Common myeloid progenitor, CD34-positive (primary cell): ENCODE data around the gene MARCHF3.
"Not testable (repeated sequence)": the region's sequence is repeated elsewhere in the genome, so short reads cannot be mapped to it uniquely, and the experiment has no call there.

Experiments used
- CTCF ChIA-PET: fragments of 350-600 bp; sonication (Branson Sonifier 250); formaldehyde crosslinking; loops from one replicate; lab custom pipeline; 2021; ENCODE audit warnings: antibody characterized with exemption; lab: Charles Lee
- POLR2A ChIA-PET: fragments of 350-600 bp; sonication (Branson Sonifier 250); formaldehyde crosslinking; loops from one replicate; lab custom pipeline; 2021; ENCODE audit warnings: antibody characterized with exemption; lab: Charles Lee
- DNase-seq, 3 donors: peaks; one replicate each; pipeline versions ENCODE4 v3.0.0 to v3.0.0-alpha.2; 2013
- H3K27ac ChIP-seq, 2 experiments: 1 replicate in 1 of 2; 2 replicates in 1 of 2; pipeline ENCODE4 v1.7.0; 2013; ENCODE audit warnings: inconsistent platforms in 2 of 2, low read length in 2 of 2, mild to moderate bottlenecking in 2 of 2, low read depth in 1 of 2, moderate library complexity in 1 of 2; ENCODE audit not compliant: severe bottlenecking in 2 of 2, insufficient read depth in 1 of 2, poor library complexity in 1 of 2
- H3K27me3 ChIP-seq, 5 experiments: replicated peaks in 2 of 5; 1 replicate in 3 of 5; 2 replicates in 2 of 5; pipeline versions ENCODE4 v1.6.1 to v1.7.0; 2013; ENCODE audit warnings: low read length in 4 of 5, mild to moderate bottlenecking in 2 of 5, moderate library complexity in 2 of 5, inconsistent platforms in 1 of 5; ENCODE audit not compliant: insufficient read depth in 5 of 5, control insufficient read depth in 4 of 5
- H3K36me3 ChIP-seq, 4 experiments: 1 replicate in 2 of 4; 2 replicates in 2 of 4; pipeline versions ENCODE4 v1.6.1 to v1.7.0; 2013; ENCODE audit warnings: low read length in 3 of 4, control low read depth in 1 of 4, mild to moderate bottlenecking in 1 of 4; ENCODE audit not compliant: control insufficient read depth in 4 of 4, insufficient read depth in 4 of 4
- H3K4me1 ChIP-seq, 4 experiments: 1 replicate in 3 of 4; 2 replicates in 1 of 4; pipeline versions ENCODE4 v1.6.1 to v1.7.1; 2013; ENCODE audit warnings: low read length in 3 of 4, mild to moderate bottlenecking in 3 of 4, control low read depth in 1 of 4, inconsistent platforms in 1 of 4, moderate library complexity in 1 of 4; ENCODE audit not compliant: control insufficient read depth in 4 of 4, insufficient read depth in 4 of 4; ENCODE audit errors: control extremely low read depth in 1 of 4
- H3K4me3 ChIP-seq, 7 experiments: 1 replicate in 4 of 7; 2 replicates in 3 of 7; pipeline versions ENCODE4 v1.5.1 to v1.7.0; 2013; ENCODE audit warnings: mild to moderate bottlenecking in 7 of 7, low read length in 6 of 7, moderate library complexity in 6 of 7, inconsistent platforms in 2 of 7, low read depth in 2 of 7, control low read depth in 1 of 7; ENCODE audit not compliant: insufficient read depth in 4 of 7, control insufficient read depth in 1 of 7; ENCODE audit errors: extremely low read depth in 1 of 7
- H3K9me3 ChIP-seq, 5 experiments: 1 replicate in 4 of 5; 2 replicates in 1 of 5; pipeline versions ENCODE4 v1.6.1 to v1.7.1; 2013; ENCODE audit warnings: low read length in 4 of 5, mild to moderate bottlenecking in 2 of 5, inconsistent platforms in 1 of 5, low read depth in 1 of 5, moderate library complexity in 1 of 5; ENCODE audit not compliant: control insufficient read depth in 4 of 5, insufficient read depth in 2 of 5; ENCODE audit errors: control extremely low read depth in 1 of 5
- WGBS: methylation state at CpG from one replicate; pipeline ENCODE4 v1.1.5; 2013; ENCODE audit not compliant: insufficient coverage; 5-methylcytosine and 5-hydroxymethylcytosine counted together

Gene MARCHF3

DNA sequence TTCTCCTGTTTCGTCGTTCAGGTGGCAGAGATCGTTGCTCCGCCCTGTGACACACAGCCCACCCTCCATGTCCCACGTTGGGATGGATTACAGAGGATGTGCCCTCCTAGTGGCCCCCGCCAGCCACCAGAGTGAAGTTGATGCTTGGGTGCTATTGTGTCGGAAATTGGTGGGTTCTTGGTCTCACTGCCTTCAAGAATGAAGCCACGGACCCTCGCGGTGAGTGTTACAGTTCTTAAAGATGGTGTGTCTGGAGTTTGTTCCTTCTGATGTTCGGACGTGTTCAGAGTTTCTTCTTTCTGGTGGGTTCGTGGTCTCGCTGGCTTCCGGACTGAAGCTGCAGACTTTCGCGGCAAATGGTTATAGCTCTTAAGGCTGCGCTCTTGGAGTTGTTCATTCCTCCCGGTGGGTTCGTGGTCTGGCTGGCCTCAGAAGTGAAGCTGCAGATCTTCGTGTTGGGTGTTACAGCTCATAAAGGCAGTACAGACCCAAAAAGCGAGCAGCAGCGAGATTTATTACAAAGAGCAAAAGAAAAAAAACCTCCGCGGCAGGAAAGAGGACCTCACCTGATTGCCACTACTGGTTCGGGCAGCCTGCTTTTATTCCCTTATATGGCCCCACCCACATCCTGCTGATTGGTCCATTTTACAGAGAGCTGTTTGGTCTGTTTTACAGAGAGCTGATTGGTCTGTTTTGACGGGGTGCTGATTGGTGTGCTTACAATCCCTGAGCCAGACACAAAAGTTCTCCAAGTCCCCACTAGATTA is 176.6 kb downstream of the MARCHF3 start:
- WGBS: 83% methylated on average over 22 of the region's 27 CpGs
- H3K4me3 ChIP-seq: peak overlapping the region in 1 of 7 experiments; percentile 16

GRCh38 chr5:126852841-126853271 is 177.5 kb downstream of the MARCHF3 start:
- POLR2A ChIA-PET: interaction anchor here (0.7 kb wide), 1 partner anchor 75 kb away, joined by 3 read pairs; no protein-coding TSS in a partner anchor
- CTCF ChIA-PET: no interaction called here
- peaks cover 0 to 5% (median 2%) of the 10 kb centered on the region in 4 experiments for H3K4me1 ChIP-seq

More for the DNA sequence above, 176.6 kb downstream of the MARCHF3 start:
- H3K27ac ChIP-seq, CTCF ChIA-PET, H3K36me3 ChIP-seq, H3K4me1 ChIP-seq, POLR2A ChIA-PET, H3K9me3 ChIP-seq, H3K27me3 ChIP-seq: not testable (repeated sequence)
- peak in 2 of 3 donors; percentile 25 to 56 for DNase-seq

DNA sequence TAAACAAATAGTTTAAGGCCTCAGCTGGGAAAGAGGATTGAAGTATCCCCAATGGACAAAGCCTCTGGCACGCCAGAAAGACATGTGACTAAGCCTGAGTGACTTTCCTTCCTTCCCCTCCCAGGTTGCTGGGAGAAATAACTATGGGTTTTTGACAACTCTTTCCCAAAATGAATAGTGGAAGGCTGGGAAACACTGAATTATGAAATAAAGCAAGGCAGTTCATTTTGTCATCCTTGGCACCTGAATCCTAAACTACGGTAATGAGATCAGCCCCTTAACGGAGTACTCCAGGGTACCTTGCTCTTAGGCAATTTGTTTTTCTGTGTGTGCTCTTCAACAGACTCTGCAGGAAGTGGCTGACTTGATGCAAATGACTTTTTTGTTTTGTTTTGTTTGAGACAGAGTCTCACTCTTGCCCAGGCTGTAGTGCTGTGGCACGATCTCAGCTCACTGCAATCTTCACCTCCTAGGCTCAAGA is 178.2 kb downstream of the MARCHF3 start:
- 72% methylated on average over 3 of the region's 4 CpGs for WGBS
- ChIA-PET CTCF (no interaction called here), POLR2A (no interaction called here)

More at GRCh38 chr5:126852841-126853271, 177.5 kb downstream of the MARCHF3 start:
- 91% methylated on average over 6 of the region's 7 CpGs for WGBS
- no peak overlapping the region for H3K4me3 ChIP-seq
- no peak overlapping the region for H3K27ac ChIP-seq
- H3K9me3 ChIP-seq: no peaks in the 10 kb centered on the region
- no peak for DNase-seq
- no peaks in the 10 kb centered on the region for H3K27me3 ChIP-seq
- H3K36me3 ChIP-seq: no peaks in the 10 kb centered on the region

DNA sequence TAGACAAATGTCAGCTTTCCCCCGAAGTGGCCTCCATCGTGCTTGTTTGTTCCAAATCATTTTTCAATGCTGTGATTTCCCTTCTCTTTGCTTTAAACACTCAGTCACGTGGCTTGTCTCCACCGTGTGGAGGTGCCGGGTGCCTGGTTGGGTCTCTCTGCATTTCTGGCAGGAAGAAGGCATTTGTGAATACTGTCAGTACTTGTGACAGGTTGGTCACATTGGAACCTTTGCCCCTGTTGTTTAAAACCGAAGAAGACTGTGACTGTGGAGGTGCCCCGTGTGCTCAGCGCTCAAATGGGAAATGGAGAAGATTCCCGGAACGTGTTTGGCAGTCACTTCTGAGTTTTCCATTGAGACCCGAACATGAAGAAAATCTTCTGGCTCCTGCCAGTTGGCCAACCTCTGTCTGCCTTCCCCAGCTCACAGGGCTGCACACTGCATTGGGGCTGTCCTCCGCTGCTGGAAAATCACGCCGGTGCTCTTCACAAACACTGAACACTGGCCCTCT is 178.8 kb downstream of the MARCHF3 start:
- Histone ChIP-seq H3K9me3 (no peaks in the 10 kb centered on the region), H3K36me3 (no peaks in the 10 kb centered on the region), H3K4me3 (no peak overlapping the region), H3K4me1 (peaks cover 0 to 5% (median 2%) of the 10 kb centered on the region in 4 experiments), H3K27ac (no peak overlapping the region), H3K27me3 (no peaks in the 10 kb centered on the region)
- POLR2A ChIA-PET: no interaction called here
- CTCF ChIA-PET: no interaction called here
- DNase-seq: no peak
- 98% methylated on average over 8 of the region's 14 CpGs for WGBS

More for the DNA sequence above, 178.2 kb downstream of the MARCHF3 start:
- Histone ChIP-seq H3K27ac (no peak overlapping the region), H3K27me3 (no peaks in the 10 kb centered on the region), H3K4me3 (no peak overlapping the region), H3K36me3 (no peaks in the 10 kb centered on the region), H3K9me3 (no peaks in the 10 kb centered on the region), H3K4me1 (peaks cover 0 to 5% (median 2%) of the 10 kb centered on the region in 4 experiments)
- no peak for DNase-seq

- WGBS: 100% methylated on average over 1 of the region's 3 CpGs
- Histone ChIP-seq H3K4me1 (peaks cover 0 to 14% (median 10%) of the 10 kb centered on the region in 4 experiments), H3K9me3 (no peaks in the 10 kb centered on the region), H3K4me3 (no peak overlapping the region), H3K36me3 (no peaks in the 10 kb centered on the region), H3K27me3 (no peaks in the 10 kb centered on the region), H3K27ac (no peak overlapping the region)
- ChIA-PET POLR2A (no interaction called here), CTCF (interaction anchor here (1.4 kb wide), 1 partner anchor 11 kb away, joined by 3 read pairs; no protein-coding TSS in a partner anchor)
- DNase-seq: no peak
Observed at GRCh38 chr5:126849101-126849678, 181.2 kb downstream of the MARCHF3 start.

DNA sequence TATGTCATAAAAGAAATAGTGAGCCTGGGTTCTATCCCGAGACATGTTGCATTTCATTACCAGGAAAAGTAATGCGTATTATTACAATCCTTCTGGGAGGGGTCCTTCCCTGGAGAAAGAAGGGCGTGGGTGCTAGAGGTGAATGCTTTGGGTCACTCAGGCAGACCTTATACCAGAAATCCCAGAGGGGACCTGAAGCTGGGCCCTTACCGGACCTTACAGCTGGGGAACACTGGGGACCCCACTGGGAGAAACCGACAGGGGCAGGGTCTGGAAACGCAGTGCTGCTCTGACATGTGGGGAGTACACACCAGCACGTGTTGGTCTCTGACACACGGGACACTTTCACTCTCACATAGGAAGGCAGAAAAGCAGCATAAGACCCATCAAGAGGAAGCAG is 182.1 kb downstream of the MARCHF3 start:
- Histone ChIP-seq H3K36me3 (no peaks in the 10 kb centered on the region), H3K27me3 (no peaks in the 10 kb centered on the region), H3K27ac (no peak overlapping the region), H3K4me3 (no peak overlapping the region), H3K9me3 (no peaks in the 10 kb centered on the region), H3K4me1 (peaks cover 0 to 14% (median 10%) of the 10 kb centered on the region in 4 experiments)
- DNase-seq: no peak
- CTCF ChIA-PET: interaction anchor here (0.7 kb wide), 1 partner anchor 193 kb away, joined by 3 read pairs; no protein-coding TSS in a partner anchor
- POLR2A ChIA-PET: no interaction called here
- 87% methylated on average over 6 of the region's 8 CpGs for WGBS
